H1 (cell line): ENCODE measurements around the gene KIR3DL1. TPM values are rescaled to one million over a fixed set of nuclear protein-coding genes. Genes with fewer than 3 reads are reported as not detected.
"Not testable (repeated sequence)": the region's sequence is repeated elsewhere in the genome, so short reads cannot be mapped to it uniquely, and the experiment has no call there.

Experiments
- CTCF ChIA-PET: fragments of 300-600 bp; sonication (Branson Sonifier 250); formaldehyde crosslinking; loops from one replicate; lab custom pipeline; 2021; ENCODE audit not compliant: partially characterized antibody; lab: Charles Lee
- POLR2A ChIA-PET: fragments of 300-600 bp; sonication (Branson Sonifier 250); formaldehyde crosslinking; loops from one replicate; lab custom pipeline; 2021; ENCODE audit warnings: inconsistent platforms; ENCODE audit not compliant: partially characterized antibody; lab: Charles Lee
- DNase-seq, 2 experiments: peaks; one replicate each; pipeline versions ENCODE4 v3.0.0 to v3.0.0-alpha.2; 2010 to 2022; ENCODE audit warnings: low spot score in 2 of 2, low read depth in 1 of 2, mixed read lengths in 1 of 2
- FAIRE-seq: peaks from 2 replicates; lab custom pipeline; 2011; peaks lifted over from hg19 to GRCh38; lab: Jason Lieb, UNC
- H2AFZ ChIP-seq: 2 replicates; pipeline ENCODE4 v1.8.1; 2012; ENCODE audit warnings: low read length, inconsistent platforms
- H2AK5ac ChIP-seq: 2 replicates; pipeline ENCODE4 v1.6.1; 2013; ENCODE audit warnings: low read depth, low read length
- H2BK120ac ChIP-seq: replicated peaks from 2 replicates; pipeline ENCODE3; 2013; ENCODE audit warnings: low read depth, low read length, inconsistent platforms
- H2BK12ac ChIP-seq: 2 replicates; pipeline ENCODE4 v1.6.1; 2013; ENCODE audit warnings: low read depth, low read length
- H2BK15ac ChIP-seq: 2 replicates; pipeline ENCODE4 v1.6.1; 2013; ENCODE audit warnings: low read length
- H2BK20ac ChIP-seq: 2 replicates; pipeline ENCODE4 v1.6.1; 2013; ENCODE audit warnings: low read length
- H2BK5ac ChIP-seq: 2 replicates; pipeline ENCODE4 v1.6.1; 2013; ENCODE audit warnings: low read depth, low read length
- H3K14ac ChIP-seq: 2 replicates; pipeline ENCODE4 v1.6.1; 2013; ENCODE audit warnings: inconsistent platforms; ENCODE audit not compliant: insufficient read length
- H3K18ac ChIP-seq: 2 replicates; pipeline ENCODE4 v1.6.1; 2013; ENCODE audit warnings: low read length; ENCODE audit errors: extremely low read depth
- H3K23ac ChIP-seq: 2 replicates; pipeline ENCODE4 v1.6.1; 2013; ENCODE audit warnings: inconsistent platforms; ENCODE audit not compliant: insufficient read length
- H3K23me2 ChIP-seq: 2 replicates; pipeline ENCODE4 v1.6.1; 2013; ENCODE audit warnings: low read depth, low read length
- H3K27ac ChIP-seq: 2 replicates; pipeline ENCODE4 v1.6.1; 2011; ENCODE audit warnings: low read depth, low read length, inconsistent platforms
- H3K27me3 ChIP-seq, 4 experiments: replicated peaks in 1 of 4; 1 replicate in 1 of 4; 2 replicates in 3 of 4; pipeline versions ENCODE4 v1.6.1 to v1.8.1; 2011 to 2013; ENCODE audit warnings: low read length in 3 of 4, mild to moderate bottlenecking in 3 of 4, inconsistent platforms in 2 of 4, mixed read lengths in 2 of 4, moderate library complexity in 1 of 4; ENCODE audit not compliant: control insufficient read depth in 3 of 4, insufficient read depth in 3 of 4; ENCODE audit errors: extremely low read depth in 1 of 4
- H3K36me3 ChIP-seq, 4 experiments: 2 replicates each; pipeline versions ENCODE4 v1.6.1 to v1.8.1; 2011 to 2013; ENCODE audit warnings: mild to moderate bottlenecking in 4 of 4, low read length in 3 of 4, moderate library complexity in 2 of 4, control low read depth in 1 of 4, inconsistent platforms in 1 of 4; ENCODE audit not compliant: insufficient read depth in 4 of 4, control insufficient read depth in 2 of 4
- H3K4ac ChIP-seq: replicated peaks from 2 replicates; pipeline ENCODE3; 2013; ENCODE audit warnings: low read length, low read depth, mixed read lengths, inconsistent platforms; ENCODE audit not compliant: insufficient read length
- H3K4me1 ChIP-seq, 4 experiments: replicated peaks in 1 of 4; 1 replicate in 1 of 4; 2 replicates in 3 of 4; pipeline versions ENCODE4 v1.6.1 to v1.8.1; 2011 to 2013; ENCODE audit warnings: low read length in 3 of 4, inconsistent platforms in 2 of 4, mixed read lengths in 1 of 4; ENCODE audit not compliant: insufficient read depth in 4 of 4, control insufficient read depth in 3 of 4
- H3K4me2 ChIP-seq, 2 experiments: 2 replicates each; pipeline versions ENCODE4 v1.6.1 to v1.8.1; 2011 to 2013; ENCODE audit warnings: low read depth in 2 of 2, low read length in 2 of 2, control low read depth in 1 of 2, inconsistent platforms in 1 of 2, mild to moderate bottlenecking in 1 of 2; ENCODE audit not compliant: insufficient read depth in 1 of 2
- H3K4me3 ChIP-seq, 4 experiments: fragments of 200-600, 300-600 bp in 1 of 4; sonication (generic), shearing (Covaris generic), sonication (Bioruptor Twin) in 1 of 4; 2 replicates each; pipeline versions ENCODE4 v1.5.1 to v1.8.1; 2011 to 2016; ENCODE audit warnings: low read length in 4 of 4, low read depth in 3 of 4, control low read depth in 2 of 4, inconsistent platforms in 2 of 4, mild to moderate bottlenecking in 2 of 4, mixed read lengths in 1 of 4, moderate library complexity in 1 of 4; ENCODE audit not compliant: insufficient read depth in 2 of 4; ENCODE audit errors: extremely low read depth in 1 of 4
- H3K56ac ChIP-seq: replicated peaks from 2 replicates; pipeline ENCODE3; 2013; ENCODE audit warnings: low read depth, mild to moderate bottlenecking, mixed read lengths, low read length, inconsistent platforms; ENCODE audit not compliant: insufficient read length
- H3K79me1 ChIP-seq: 2 replicates; pipeline ENCODE4 v1.6.1; 2013; ENCODE audit warnings: low read depth, low read length, control low read depth
- H3K79me2 ChIP-seq, 2 experiments: 2 replicates each; pipeline versions ENCODE4 v1.6.1 to v1.8.1; 2012 to 2013; ENCODE audit warnings: low read length in 2 of 2, mild to moderate bottlenecking in 2 of 2, inconsistent platforms in 1 of 2; ENCODE audit not compliant: insufficient read depth in 2 of 2, control insufficient read depth in 1 of 2
- H3K9ac ChIP-seq, 4 experiments: replicated peaks in 1 of 4; 1 replicate in 1 of 4; 2 replicates in 3 of 4; pipeline versions ENCODE4 v1.6.1 to v1.8.1; 2011 to 2013; ENCODE audit warnings: low read depth in 3 of 4, low read length in 3 of 4, control low read depth in 2 of 4, mild to moderate bottlenecking in 2 of 4, moderate library complexity in 2 of 4, inconsistent platforms in 1 of 4; ENCODE audit errors: extremely low read depth in 1 of 4
- H3K9me3 ChIP-seq, 2 experiments: 2 replicates each; pipeline versions ENCODE4 v1.6.1 to v1.8.1; 2012 to 2013; ENCODE audit warnings: mild to moderate bottlenecking in 2 of 2, moderate library complexity in 2 of 2, control low read depth in 1 of 2, inconsistent platforms in 1 of 2, low read depth in 1 of 2, low read length in 1 of 2, mixed read lengths in 1 of 2; ENCODE audit not compliant: insufficient read depth in 2 of 2
- H4K20me1 ChIP-seq, 2 experiments: replicated peaks in 1 of 2; 2 replicates each; pipeline versions ENCODE3 to v1.8.1; 2011 to 2013; ENCODE audit warnings: inconsistent platforms in 2 of 2, low read length in 2 of 2, mild to moderate bottlenecking in 1 of 2; ENCODE audit not compliant: insufficient read depth in 2 of 2, control insufficient read depth in 1 of 2
- H4K5ac ChIP-seq: 2 replicates; pipeline ENCODE4 v1.6.1; 2013; ENCODE audit warnings: low read length, low read depth, mixed read lengths, inconsistent platforms; ENCODE audit not compliant: insufficient read length
- H4K8ac ChIP-seq: 2 replicates; pipeline ENCODE4 v1.8.0; 2013; ENCODE audit warnings: mild to moderate bottlenecking, moderate library complexity, low read length, inconsistent platforms; ENCODE audit not compliant: insufficient read depth; ENCODE audit errors: extremely low read depth
- H4K91ac ChIP-seq: replicated peaks from 2 replicates; pipeline ENCODE3; 2013; ENCODE audit warnings: low read length, mixed read lengths, inconsistent platforms; ENCODE audit not compliant: insufficient read length
- WGBS, 2 experiments: shearing (Covaris generic) in 1 of 2; methylation state at CpG; one replicate each; pipeline versions ENCODE4 v1.1.6 to v1.1.7; 2013 to 2015; ENCODE audit warnings: low lambda C conversion rate in 2 of 2, mixed read lengths in 2 of 2, inconsistent platforms in 1 of 2, low coverage in 1 of 2, missing lambda C conversion rate in 1 of 2; ENCODE audit not compliant: insufficient replicate concordance in 2 of 2, insufficient coverage in 1 of 2, insufficient read length in 1 of 2; ENCODE audit errors: extremely low coverage in 1 of 2, missing lambda C conversion rate in 1 of 2; 5-methylcytosine and 5-hydroxymethylcytosine counted together
- polyA plus RNA-seq, 7 experiments: library from polyadenylated mRNA; depleted of rRNA in 3 of 7; stranded (reverse) in 5 of 7; unstranded in 2 of 7; fragments of >200 nt in 5 of 7; fragments of 200-250 nt in 2 of 7; gene quantifications; 1 replicate in 5 of 7; 2 replicates in 1 of 7; 4 replicates in 1 of 7; pipeline versions ENCODE4 v1.2.1 to v1.2.3, GENCODE V29; 2011 to 2013; ENCODE audit warnings: missing spikeins in 2 of 7, mixed read lengths in 2 of 7
- total RNA-seq: library from RNA; stranded (reverse); fragmentation: NEBNext Ultra II Directional; extraction: Animal tissue kit (Norgen Biotek cat#: 25700); gene quantifications from 2 replicates; pipeline ENCODE4 v1.2.1, GENCODE V29; 2021

KIR3DL1 gene
- total and polyA plus RNA-seq, 2 of the 8 experiments (the other 6 are each of a cell fraction or from before 2014, with no cell fraction given) = not detected

GRCh38 chr19:54775830-54776229, 40.4 kb upstream of the KIR3DL1 start:
- H3K4ac ChIP-seq, H4K5ac ChIP-seq, H3K18ac ChIP-seq, H3K79me2 ChIP-seq, H3K23me2 ChIP-seq, DNase-seq, H2BK5ac ChIP-seq, H3K9ac ChIP-seq, H3K4me1 ChIP-seq, H3K4me2 ChIP-seq, H2AFZ ChIP-seq, H3K27me3 ChIP-seq, H3K14ac ChIP-seq, H4K8ac ChIP-seq, H3K36me3 ChIP-seq, H3K23ac ChIP-seq, H2BK15ac ChIP-seq, H3K27ac ChIP-seq, H2BK120ac ChIP-seq, H4K20me1 ChIP-seq, H4K91ac ChIP-seq, H2AK5ac ChIP-seq, H3K56ac ChIP-seq, H3K4me3 ChIP-seq, H2BK20ac ChIP-seq, H3K79me1 ChIP-seq, FAIRE-seq, H2BK12ac ChIP-seq, CTCF ChIA-PET, POLR2A ChIA-PET: not testable (repeated sequence)
- 81% methylated on average over 8 of the region's 8 CpGs; no CpG with 5 or more reads in 1 of the 2 experiments for WGBS, 2 experiments
- H3K9me3 ChIP-seq = peaks cover 24 to 52% of the 10 kb centered on the region in 2 experiments

- H3K4me3 ChIP-seq, H3K4ac ChIP-seq, H3K18ac ChIP-seq, DNase-seq, H3K14ac ChIP-seq, POLR2A ChIA-PET, H4K8ac ChIP-seq, H2BK15ac ChIP-seq, H3K23ac ChIP-seq, CTCF ChIA-PET, FAIRE-seq, H2BK5ac ChIP-seq, H2BK120ac ChIP-seq, H4K91ac ChIP-seq, H3K9ac ChIP-seq, H3K27ac ChIP-seq, H2BK20ac ChIP-seq, H3K4me2 ChIP-seq, H2BK12ac ChIP-seq, H2AFZ ChIP-seq, H2AK5ac ChIP-seq, H4K5ac ChIP-seq, H3K56ac ChIP-seq, H3K79me1 ChIP-seq, H4K20me1 ChIP-seq, H3K23me2 ChIP-seq, H3K4me1 ChIP-seq, H3K36me3 ChIP-seq, H3K79me2 ChIP-seq, H3K27me3 ChIP-seq: not testable (repeated sequence)
- 54% methylated on average over 4 of the region's 4 CpGs; no CpG with 5 or more reads in 1 of the 2 experiments for WGBS, 2 experiments
- H3K9me3 ChIP-seq = peaks cover 19 to 45% of the 10 kb centered on the region in 2 experiments
Observed at GRCh38 chr19:54777851-54778250, 38.4 kb upstream of the KIR3DL1 start.
